Stimulated activated CD8-positive, alpha-beta memory T cell treated with anti-CD3 and anti-CD28 coated beads, Interleukin-12 subunit alpha, Interleukin-12 subunit beta, amount 100 ng/mL, for 24 hours (primary cell): Measurements from ENCODE around the gene TMEM267.
A peak's percentile ranks its signal among the peaks of the same experiment; 100 is the strongest.
"Not testable (repeated sequence)": the region's sequence is repeated elsewhere in the genome, so short reads cannot be mapped to it uniquely, and the experiment has no call there.

Experiments
- DNase-seq: peaks from one replicate; pipeline ENCODE4 v3.0.0-alpha.2; 2020; ENCODE audit errors: extremely low read depth

The TMEM267 gene

DNA sequence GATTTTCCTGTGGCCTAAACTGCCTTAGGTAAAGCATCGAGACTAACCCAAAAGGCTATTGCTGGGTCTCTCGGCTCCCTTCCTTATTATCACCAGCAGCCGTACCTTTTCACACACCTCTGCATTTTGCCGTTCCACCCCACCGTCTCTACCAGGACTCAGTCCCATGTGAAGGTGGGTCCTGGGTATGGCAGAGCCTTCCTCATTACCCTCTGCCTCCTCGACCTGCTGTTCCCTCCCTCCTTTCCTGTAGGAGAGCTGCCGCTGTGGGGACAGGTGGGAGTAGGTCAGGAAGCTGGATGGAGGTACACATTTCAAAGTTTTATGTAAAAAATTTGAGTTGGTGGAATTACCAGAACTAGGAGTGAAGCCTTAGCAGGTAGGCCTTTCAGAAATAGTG lies 73.3 kb downstream of the TMEM267 start:
- no peak for DNase-seq

- no peak for DNase-seq
These were observed 73.8 kb downstream of the TMEM267 start for GRCh38 chr5:43409809-43410271.

DNA sequence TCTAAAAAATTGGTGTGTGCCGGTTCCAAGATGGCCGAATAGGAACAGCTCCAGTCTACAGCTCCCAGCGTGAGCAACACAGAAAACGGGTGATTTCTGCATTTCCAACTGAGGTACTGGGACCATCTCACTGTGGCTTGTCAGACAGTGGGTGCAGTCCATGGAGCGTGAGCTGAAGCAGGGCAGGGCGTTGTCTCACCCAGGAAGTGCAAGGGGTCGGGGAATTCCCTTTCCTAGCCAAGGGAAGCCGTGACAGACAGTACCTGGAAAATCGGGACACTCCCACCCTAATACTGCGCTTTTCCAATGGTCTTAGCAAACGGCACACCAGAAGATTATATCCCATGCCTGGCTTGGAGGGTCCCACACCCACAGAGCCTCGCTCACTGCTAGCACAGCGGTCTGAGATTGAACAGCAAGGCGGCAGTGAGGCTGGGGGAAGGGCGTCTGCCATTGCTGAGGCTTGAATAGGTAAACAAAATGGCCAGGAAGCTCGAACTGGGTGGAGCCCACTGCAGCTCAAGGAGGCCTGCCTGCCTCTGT lies 81.1 kb downstream of the TMEM267 start:
- DNase-seq: not testable (repeated sequence)

- DNase-seq: no peak
These were observed 81.8 kb downstream of the TMEM267 start for GRCh38 chr5:43401827-43402226.

DNA sequence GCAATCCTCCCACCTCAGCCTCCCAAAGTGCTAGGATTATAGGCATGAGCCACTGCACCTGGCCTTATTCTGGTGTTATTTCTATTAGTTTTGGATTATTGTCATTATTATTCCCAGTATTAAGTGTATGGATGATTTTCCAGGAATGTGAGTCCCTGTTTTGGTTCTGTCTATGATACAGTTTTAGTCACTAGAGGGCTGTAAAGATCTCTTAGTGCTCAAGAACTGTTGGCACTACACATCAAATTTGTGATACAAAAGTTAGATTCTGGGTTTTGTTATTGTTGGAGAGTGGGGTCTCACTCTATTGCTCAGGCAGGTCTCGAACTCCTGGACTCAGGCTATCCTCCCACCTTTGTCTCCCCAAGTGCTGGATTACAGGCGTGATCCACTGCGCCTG lies 83.6 kb downstream of the TMEM267 start:
- DNase-seq: no peak

- DNase-seq: peak; percentile 23
These were observed 86.8 kb downstream of the TMEM267 start for GRCh38 chr5:43396762-43397304.
